Chondrocyte (in vitro differentiated cells): ENCODE data around the gene TBL2. TPM values are rescaled to one million over a fixed set of nuclear protein-coding genes. Genes with fewer than 3 reads are reported as not detected.
"Not testable (repeated sequence)": the region's sequence is repeated elsewhere in the genome, so short reads cannot be mapped to it uniquely, and the experiment has no call there.

ENCODE experiments used
- DNase-seq: peaks from one replicate; pipeline ENCODE4 v3.0.0; 2021; ENCODE audit warnings: mixed read lengths, low spot score
- H3K27ac Mint-ChIP-seq: one replicate; pipeline ENCODE4 v1.8.0; 2021; ENCODE audit warnings: mild to moderate bottlenecking, moderate library complexity, mixed read lengths; ENCODE audit not compliant: unreplicated experiment
- H3K27me3 Mint-ChIP-seq: 2 replicates; pipeline ENCODE4 v1.8.0; 2021; ENCODE audit warnings: low read depth, mixed read lengths
- H3K36me3 Mint-ChIP-seq: 2 replicates; pipeline ENCODE4 v1.8.0; 2021; ENCODE audit warnings: low read depth, mixed read lengths
- H3K4me1 Mint-ChIP-seq: 2 replicates; pipeline ENCODE4 v1.8.0; 2021; ENCODE audit warnings: low read depth, mild to moderate bottlenecking, mixed read lengths
- H3K4me3 Mint-ChIP-seq: one replicate; pipeline ENCODE4 v1.8.0; 2021; ENCODE audit warnings: mild to moderate bottlenecking, moderate library complexity, mixed read lengths; ENCODE audit not compliant: unreplicated experiment
- H3K9me3 Mint-ChIP-seq: 2 replicates; pipeline ENCODE4 v1.8.0; 2021; ENCODE audit warnings: low read depth, mixed read lengths
- CTCF ChIP-seq: fragments of 200-600 bp; sonication (generic); IDR thresholded peaks from 2 replicates; pipeline ENCODE4 v1.5.0; 2021; ENCODE audit warnings: antibody characterized with exemption, mild to moderate bottlenecking, moderate library complexity
- total RNA-seq: library from RNA; stranded (reverse); gene quantifications from 3 replicates; pipeline ENCODE4 v1.2.1, GENCODE V29; 2021

The TBL2 gene
- total RNA-seq, 1 donor from 2014 or later: 50.4 TPM

GRCh38 chr7:73533742-73534141 lies 44.6 kb downstream of the TBL2 start:
- no peak for TF ChIP-seq CTCF
- no peak overlapping the region for H3K27ac Mint-ChIP-seq
- no peaks in the 10 kb centered on the region for H3K9me3 Mint-ChIP-seq
- no peak overlapping the region for H3K4me3 Mint-ChIP-seq
- H3K27me3 Mint-ChIP-seq: no peaks in the 10 kb centered on the region
- DNase-seq: no peak
- peaks cover 12% of the 10 kb centered on the region for H3K4me1 Mint-ChIP-seq
- H3K36me3 Mint-ChIP-seq: peaks cover 19% of the 10 kb centered on the region

GRCh38 chr7:73532224-73532623 lies 46.2 kb downstream of the TBL2 start:
- Mint-ChIP-seq H3K4me1 (peaks cover 12% of the 10 kb centered on the region), H3K36me3 (peaks cover 12% of the 10 kb centered on the region), H3K9me3 (no peaks in the 10 kb centered on the region), H3K27ac (no peak overlapping the region), H3K4me3 (no peak overlapping the region), H3K27me3 (no peaks in the 10 kb centered on the region)
- TF ChIP-seq CTCF: no peak
- peak; percentile 6 for DNase-seq

GRCh38 chr7:73530800-73531199 lies 47.6 kb downstream of the TBL2 start:
- peaks cover 5% of the 10 kb centered on the region for H3K36me3 Mint-ChIP-seq
- peaks cover 5% of the 10 kb centered on the region for H3K4me1 Mint-ChIP-seq
- no peaks in the 10 kb centered on the region for H3K9me3 Mint-ChIP-seq
- no peak overlapping the region for H3K27ac Mint-ChIP-seq
- H3K27me3 Mint-ChIP-seq: no peaks in the 10 kb centered on the region
- no peak overlapping the region for H3K4me3 Mint-ChIP-seq
- no peak for TF ChIP-seq CTCF
- no peak for DNase-seq

GRCh38 chr7:73526896-73527821 lies 51.2 kb downstream of the TBL2 start:
- Mint-ChIP-seq H3K36me3 (peaks cover under 1% of the 10 kb centered on the region), H3K4me1 (peaks cover 9% of the 10 kb centered on the region), H3K27me3 (no peaks in the 10 kb centered on the region), H3K27ac (peak overlapping the region; percentile 37), H3K4me3 (no peak overlapping the region), H3K9me3 (no peaks in the 10 kb centered on the region)
- DNase-seq: peak; percentile 10
- TF ChIP-seq CTCF: no peak

- not testable (repeated sequence) for H3K27ac Mint-ChIP-seq, H3K4me3 Mint-ChIP-seq, H3K9me3 Mint-ChIP-seq, H3K4me1 Mint-ChIP-seq, H3K27me3 Mint-ChIP-seq, H3K36me3 Mint-ChIP-seq
- DNase-seq: peak; percentile 2
These were observed 52.3 kb downstream of the TBL2 start for GRCh38 chr7:73526158-73526494.
